AG20443 (cell line): ENCODE results near the gene STOM.
"Not testable (repeated sequence)": the region's sequence is repeated elsewhere in the genome, so short reads cannot be mapped to it uniquely, and the experiment has no call there.

ENCODE experiments used
- DNase-seq: peaks from one replicate; pipeline ENCODE4 v3.0.0; 2012; ENCODE audit warnings: low spot score, mixed read lengths

The STOM gene

GRCh38 chr9:121300283-121301119, 69.5 kb downstream of the STOM start:
- DNase-seq = no peak

GRCh38 chr9:121299467-121300282, 70.4 kb downstream of the STOM start:
- peak; percentile 66 for DNase-seq

DNA sequence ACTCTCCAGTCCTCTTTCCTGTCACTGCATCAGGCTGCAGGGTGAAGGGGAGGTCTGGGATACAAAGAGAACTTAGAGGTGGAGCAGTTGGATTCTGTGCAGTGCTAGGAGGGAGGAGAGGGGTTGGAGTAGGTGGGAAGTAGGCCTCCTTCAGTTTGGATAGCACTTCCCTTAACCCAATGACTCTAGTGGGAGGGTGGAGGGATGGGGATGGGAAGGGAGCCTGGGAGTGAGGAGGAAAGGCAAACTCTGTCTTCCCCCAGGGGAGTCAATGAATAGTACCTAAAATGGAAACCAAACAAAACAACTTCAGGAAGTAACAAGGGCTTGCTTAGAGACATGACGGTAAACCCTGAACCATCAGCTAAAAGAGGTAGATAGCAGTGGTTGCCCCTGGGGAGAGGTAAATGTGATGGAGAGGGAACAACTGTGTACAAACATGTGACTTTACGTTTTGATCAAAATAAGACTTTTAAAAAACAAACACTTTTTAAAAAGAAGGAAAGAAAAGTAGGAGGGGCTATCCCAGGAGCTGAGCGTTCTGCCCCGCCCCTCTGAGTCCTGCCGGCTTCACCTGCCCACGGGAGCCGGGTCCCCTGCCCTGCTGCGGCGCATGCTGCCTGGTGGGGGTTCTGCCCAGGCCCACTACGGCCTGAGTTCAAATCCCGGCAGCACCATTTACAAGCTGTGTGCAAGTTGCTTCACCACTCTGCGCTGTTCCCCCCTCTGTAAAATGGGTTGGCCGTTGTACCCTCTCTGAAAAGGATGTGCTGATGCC, 71.2 kb downstream of the STOM start:
- no peak for DNase-seq

GRCh38 chr9:121298016-121298538, 72.0 kb downstream of the STOM start:
- no peak for DNase-seq

DNA sequence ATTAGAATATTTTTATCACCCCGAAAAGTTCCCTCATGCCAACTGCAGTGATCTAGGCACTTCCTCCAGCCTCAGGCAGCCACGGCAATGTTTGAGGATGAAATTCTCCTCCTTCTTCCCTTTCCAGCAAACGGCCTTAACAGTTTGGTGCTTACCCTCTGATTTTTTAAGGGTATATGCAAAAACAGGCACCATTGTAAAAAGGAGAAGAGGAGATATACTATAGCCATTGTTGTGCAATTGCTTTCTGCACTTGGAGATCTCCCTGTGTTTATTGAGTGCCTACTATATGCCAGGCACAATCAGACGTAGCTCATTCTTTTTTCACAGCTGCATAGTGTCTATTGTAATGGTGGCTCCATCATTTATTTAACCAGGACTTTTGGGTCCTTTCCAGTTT, 72.7 kb downstream of the STOM start:
- no peak for DNase-seq

DNA sequence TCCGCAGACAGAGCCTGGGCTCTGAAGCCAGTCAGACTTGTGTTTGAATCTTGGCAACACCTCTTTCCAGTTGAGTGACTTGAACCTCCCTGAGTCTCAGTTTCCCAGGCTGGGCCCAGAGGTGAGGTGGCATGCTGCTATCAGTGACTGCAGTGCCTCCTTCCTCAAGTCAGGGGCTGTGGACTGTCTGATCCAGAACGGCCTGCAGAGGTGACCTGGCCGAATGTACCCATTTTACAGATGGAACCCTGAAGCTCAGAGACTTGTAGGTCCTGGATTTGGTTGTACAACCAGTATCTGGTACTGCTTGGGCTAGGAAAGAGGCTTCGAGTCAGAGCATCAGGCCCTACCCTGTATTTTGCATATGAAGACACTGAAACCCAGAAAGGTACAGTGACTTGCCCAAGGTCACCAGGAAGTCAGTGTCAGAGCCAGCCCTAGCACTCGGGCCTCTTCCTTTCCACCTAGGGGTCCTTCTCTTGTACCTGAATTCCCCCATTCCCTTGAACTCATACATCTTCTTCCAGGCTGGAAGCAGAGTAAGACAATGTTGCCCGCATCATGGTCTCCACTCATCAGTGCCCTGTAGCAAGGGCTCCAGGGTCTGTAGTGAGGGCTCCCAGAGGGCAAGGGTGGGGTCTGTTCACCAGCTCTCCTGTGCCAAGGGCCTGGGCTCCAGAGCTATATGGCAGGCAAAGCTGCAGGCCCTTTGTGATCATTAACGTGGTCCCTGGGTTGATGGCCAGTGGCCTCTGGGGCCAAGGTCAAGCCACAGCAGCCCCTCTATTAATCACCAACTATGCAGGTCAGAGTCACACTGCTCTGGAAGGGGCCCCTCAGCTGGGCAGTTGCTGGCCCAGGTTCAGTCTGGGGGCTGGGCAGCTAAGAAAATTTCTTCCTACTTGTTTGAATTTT, 73.6 kb downstream of the STOM start:
- DNase-seq = no peak

GRCh38 chr9:121295662-121296191, 74.3 kb downstream of the STOM start:
- DNase-seq = no peak

DNA sequence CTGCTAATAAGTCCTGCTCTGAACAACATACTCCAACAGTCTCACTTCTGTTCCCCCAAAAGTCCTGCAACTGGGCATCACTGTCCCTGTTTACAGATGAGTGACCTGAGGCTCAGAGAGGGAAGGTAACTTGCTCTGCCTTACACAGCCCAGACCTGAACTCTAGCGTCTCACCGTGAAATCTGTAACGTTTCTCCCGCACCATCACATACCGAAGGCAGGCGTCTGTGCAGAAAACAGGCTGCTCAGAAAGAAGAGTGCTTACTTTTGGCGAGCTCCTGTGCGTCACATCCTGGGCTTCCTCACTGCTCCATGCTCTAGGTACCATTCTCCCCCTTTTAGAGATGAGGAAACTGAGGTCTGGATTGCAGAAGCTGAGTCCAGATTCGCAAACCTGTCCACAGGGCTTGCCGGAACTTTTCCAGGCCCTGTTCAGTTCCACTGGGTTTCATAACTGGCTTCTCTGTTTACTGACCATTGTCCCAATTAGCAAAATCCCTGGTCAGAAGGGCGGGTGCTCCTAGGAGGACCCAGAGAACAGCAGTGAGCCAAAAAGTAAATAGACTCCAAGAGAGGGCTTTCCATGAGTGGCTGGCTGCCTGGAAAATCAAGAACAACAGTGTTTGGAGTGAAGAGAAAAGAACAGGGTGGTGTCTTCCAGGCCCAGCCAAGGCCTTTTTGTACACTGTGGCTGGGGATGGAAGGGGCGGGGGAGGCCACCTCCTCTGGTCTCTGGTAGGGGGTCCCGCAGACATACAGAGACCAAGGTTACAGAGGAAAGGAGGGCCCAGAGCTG, 75.0 kb downstream of the STOM start:
- no peak for DNase-seq

GRCh38 chr9:121294151-121294743, 75.8 kb downstream of the STOM start:
- no peak for DNase-seq

DNA sequence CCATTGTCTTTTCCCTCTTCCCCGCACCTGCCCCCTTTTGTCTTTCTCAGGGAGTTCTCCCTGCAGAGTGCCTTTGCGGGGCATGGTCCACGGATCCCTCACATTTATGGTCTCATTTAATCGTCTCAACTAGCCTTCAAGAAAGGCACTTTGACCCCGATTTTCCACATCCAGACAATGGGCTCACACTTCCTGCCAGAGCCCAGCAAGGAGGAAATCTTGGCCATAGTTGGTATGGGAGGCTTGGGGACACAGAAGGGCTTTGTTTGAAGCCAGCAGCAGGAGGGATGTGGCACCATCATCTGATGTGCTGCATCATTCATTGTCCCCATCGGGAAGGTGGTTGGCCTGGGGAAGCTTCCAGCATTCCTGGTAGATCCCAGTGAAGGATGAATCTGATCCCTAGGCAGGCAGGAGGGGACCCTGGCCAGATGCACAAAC, 77.2 kb downstream of the STOM start:
- no peak for DNase-seq

DNA sequence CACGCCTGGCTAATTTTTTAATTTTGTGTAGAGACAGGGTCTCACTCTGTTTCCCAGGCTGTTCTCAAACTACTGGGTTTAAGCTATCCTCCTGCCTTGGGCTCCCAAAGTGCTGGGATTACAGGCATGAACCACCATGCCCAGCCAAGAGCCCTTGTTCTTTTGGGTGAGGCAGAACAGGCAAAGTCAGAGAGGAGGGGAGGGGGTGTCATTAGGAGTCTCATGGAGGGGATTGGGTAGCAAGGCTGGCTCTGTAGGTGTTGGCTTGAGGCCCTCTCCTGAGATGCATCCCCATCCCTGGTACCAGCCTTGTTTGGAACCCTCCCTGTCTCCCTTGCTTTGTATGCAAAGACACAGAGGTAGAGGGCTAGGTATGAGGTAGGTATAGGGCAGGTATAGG, 78.0 kb downstream of the STOM start:
- DNase-seq = no peak

DNA sequence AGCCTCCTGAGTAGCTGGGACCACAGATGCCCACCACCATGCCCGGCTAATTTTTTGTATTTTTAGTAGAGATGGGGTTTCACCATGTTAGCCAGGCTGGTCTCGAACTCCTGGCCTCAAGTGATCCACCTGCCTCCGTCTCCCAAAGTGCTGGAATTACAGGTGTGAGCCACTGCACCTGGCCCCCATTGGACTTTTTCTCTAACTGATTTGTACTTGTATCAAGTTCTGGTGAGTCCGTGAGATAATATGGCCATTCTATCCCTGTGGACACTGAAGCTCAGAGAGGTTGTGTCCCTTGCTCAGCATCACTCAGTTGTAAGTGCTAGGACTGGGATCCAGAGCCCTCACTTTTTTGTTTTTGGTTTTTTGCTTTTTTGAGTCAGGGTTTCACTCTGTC, 78.5 kb downstream of the STOM start:
- not testable (repeated sequence) for DNase-seq

DNA sequence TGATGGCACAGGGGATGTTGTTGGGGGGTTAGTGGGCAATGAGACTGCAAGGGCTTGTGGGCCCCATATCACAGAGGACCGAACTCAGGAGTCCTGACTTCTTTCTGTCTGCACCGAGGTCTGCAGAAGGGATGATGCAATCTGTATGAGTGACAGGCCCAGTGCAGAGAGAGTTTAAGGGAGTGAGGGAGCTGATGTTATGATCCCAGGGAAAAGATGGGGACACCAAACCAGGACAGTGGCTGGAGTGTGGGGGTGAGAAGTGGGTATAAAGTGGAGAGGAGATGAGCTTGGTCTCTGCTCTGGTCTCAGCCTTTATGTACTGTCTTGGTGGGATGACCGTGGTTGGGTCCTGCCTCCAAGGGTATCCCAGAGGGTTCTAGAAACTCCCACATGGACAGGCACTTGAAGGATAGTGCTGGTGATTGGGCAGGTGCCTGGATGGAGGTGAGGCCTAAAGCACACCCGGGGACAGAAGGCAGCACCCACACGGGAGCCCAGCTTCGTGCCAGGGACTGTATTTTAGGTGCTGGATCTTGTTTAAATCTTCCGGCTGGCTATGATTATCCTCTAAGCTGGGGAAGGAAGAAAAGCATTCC, 80.2 kb downstream of the STOM start:
- DNase-seq = no peak

DNA sequence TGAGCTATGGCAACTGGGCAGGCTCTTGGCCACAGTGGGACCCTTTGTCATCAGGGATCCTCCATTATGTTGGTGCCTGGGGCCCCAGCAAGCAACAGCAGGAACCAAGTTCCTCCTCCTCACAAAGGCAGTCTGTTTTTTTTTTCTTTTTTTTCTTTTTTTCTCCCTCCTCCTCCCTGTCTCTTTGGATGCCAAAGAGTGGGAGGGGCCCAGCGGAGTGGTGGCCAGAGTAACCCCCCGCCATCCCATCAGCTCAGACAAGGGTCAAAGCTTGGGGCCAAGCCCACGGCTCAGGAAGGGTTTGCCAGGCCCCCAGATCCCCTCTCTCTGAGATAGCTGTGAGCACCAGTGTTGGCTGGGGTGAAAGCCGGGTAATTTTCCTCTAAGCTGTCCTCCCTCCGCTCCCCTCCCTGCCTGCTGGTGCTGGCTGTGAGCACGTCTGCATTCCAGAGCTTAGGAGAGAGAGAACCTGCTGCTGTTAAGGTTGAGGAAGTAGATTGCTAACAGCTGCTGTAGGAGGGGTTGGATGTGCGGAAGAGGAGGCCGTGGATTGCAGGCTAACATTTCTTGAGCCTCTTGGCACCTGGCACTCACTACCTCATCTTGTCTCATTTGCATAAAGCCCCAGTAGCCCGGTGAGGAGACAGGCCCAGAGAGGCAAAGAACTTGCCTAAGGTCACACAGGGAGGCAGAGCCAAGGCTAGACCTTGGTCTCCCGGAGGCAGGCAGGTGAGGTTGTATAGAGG, 80.9 kb downstream of the STOM start:
- DNase-seq = peak; percentile 61
